Body of pancreas (tissue), 4 donors: ENCODE measurements around the gene RBM23. TPM values are rescaled to one million over a fixed set of nuclear protein-coding genes. Genes with fewer than 3 reads are reported as not detected.
"Not testable (repeated sequence)": the region's sequence is repeated elsewhere in the genome, so short reads cannot be mapped to it uniquely, and the experiment has no call there.

Experiments
- ATAC-seq: fragments of 150-250 bp; one replicate; pipeline ENCODE4 v1.9.1; 2016
- DNase-seq, 4 donors: peaks; one replicate each; pipeline ENCODE4 v3.0.0-alpha.2; 2019
- H3K27ac ChIP-seq, 4 donors: fragments of 200-600 bp; sonication (generic); 1 replicate in 3 of 4; 2 replicates in 1 of 4; pipeline versions ENCODE4 v1.5.1 to v1.6.1; 2016 to 2019; ENCODE audit warnings: mild to moderate bottlenecking in 1 of 4, mixed read lengths in 1 of 4, moderate library complexity in 1 of 4
- H3K27me3 ChIP-seq, 2 donors: fragments of 200-600 bp; sonication (generic); one replicate each; pipeline ENCODE4 v1.6.0; 2016; ENCODE audit warnings: mild to moderate bottlenecking in 1 of 2
- H3K36me3 ChIP-seq, 2 donors: fragments of 200-600 bp; sonication (generic); replicated peaks in 1 of 2; 2 replicates each; pipeline ENCODE4 v1.5.1; 2016; ENCODE audit warnings: low read depth in 2 of 2; ENCODE audit not compliant: insufficient read depth in 1 of 2
- H3K4me1 ChIP-seq: fragments of 200-600 bp; sonication (generic); one replicate; pipeline ENCODE4 v1.6.0; 2016
- H3K4me3 ChIP-seq, 2 donors: fragments of 200-600 bp; sonication (generic); 1 replicate in 1 of 2; 2 replicates in 1 of 2; pipeline ENCODE4 v1.5.1; 2016 to 2019
- H3K9me3 ChIP-seq, 3 donors: fragments of 200-600 bp; sonication (generic); 1 replicate in 2 of 3; 2 replicates in 1 of 3; pipeline ENCODE4 v1.5.1; 2016
- POLR2A ChIP-seq, 3 donors: fragments of 450-650 bp; IDR thresholded peaks; one replicate each; pipeline ENCODE4 v1.6.1; 2016; ENCODE audit warnings: antibody characterized with exemption in 3 of 3, mild to moderate bottlenecking in 2 of 3
- WGBS, 2 donors: methylation state at CpG; one replicate each; pipeline ENCODE4 v1.1.5; 2017; 5-methylcytosine and 5-hydroxymethylcytosine counted together
- intact Hi-C: fragments of 100-400 bp; cut with DNase I; formaldehyde crosslinking; loops from one replicate; pipeline ENCODE4 v1.15.1; 2023
- total RNA-seq, 2 donors: library from RNA; depleted of rRNA; stranded (reverse); fragments of >200 nt; gene quantifications; one replicate each; pipeline ENCODE4 v1.1.0, GENCODE V29; 2016
- TF ChIP-seq, protein P1 (sequence below), 7 experiments: fragments of 450-650 bp in 4 of 7; fragments of 200-600 bp in 3 of 7; sonication (generic) in 3 of 7; IDR thresholded peaks; one replicate each; pipeline ENCODE4 v1.5.1; 2016 to 2019; ENCODE audit warnings: antibody characterized with exemption in 7 of 7

RBM23 gene
- total RNA-seq: 100 to 1,000 TPM in 1 of 2 donors, 10 to 100 TPM in 1; 39.4 to 219 TPM

GRCh38 chr14:22918804-22919600 is at the start of gene RBM23:
Gene RBM23, minus strand, starts transcription at chr14:22919149.
- ATAC-seq: peak; percentile 98
- H3K27ac ChIP-seq: peak within 1 kb of the TSS; percentile 95 to 99 (median 97)

GRCh38 chr14:22966783-22967269 is 47.9 kb upstream of the RBM23 start:
- H3K27ac ChIP-seq: no peak overlapping the region
- no peak for TF ChIP-seq POLR2A (IDR thresholded peaks at IDR 0.05)
- TF ChIP-seq, protein P1, sequence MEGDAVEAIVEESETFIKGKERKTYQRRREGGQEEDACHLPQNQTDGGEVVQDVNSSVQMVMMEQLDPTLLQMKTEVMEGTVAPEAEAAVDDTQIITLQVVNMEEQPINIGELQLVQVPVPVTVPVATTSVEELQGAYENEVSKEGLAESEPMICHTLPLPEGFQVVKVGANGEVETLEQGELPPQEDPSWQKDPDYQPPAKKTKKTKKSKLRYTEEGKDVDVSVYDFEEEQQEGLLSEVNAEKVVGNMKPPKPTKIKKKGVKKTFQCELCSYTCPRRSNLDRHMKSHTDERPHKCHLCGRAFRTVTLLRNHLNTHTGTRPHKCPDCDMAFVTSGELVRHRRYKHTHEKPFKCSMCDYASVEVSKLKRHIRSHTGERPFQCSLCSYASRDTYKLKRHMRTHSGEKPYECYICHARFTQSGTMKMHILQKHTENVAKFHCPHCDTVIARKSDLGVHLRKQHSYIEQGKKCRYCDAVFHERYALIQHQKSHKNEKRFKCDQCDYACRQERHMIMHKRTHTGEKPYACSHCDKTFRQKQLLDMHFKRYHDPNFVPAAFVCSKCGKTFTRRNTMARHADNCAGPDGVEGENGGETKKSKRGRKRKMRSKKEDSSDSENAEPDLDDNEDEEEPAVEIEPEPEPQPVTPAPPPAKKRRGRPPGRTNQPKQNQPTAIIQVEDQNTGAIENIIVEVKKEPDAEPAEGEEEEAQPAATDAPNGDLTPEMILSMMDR (IDR thresholded peaks at IDR 0.05): no peak
- DNase-seq (no peak), ATAC-seq (no peak)
- no peaks in the 10 kb centered on the region for H3K36me3 ChIP-seq
- no peak overlapping the region for H3K4me3 ChIP-seq
- no peaks in the 10 kb centered on the region for H3K27me3 ChIP-seq
- no peaks in the 10 kb centered on the region for H3K9me3 ChIP-seq
- no peaks in the 10 kb centered on the region for H3K4me1 ChIP-seq
- 45 to 49% methylated on average over 4 of the region's 4 CpGs for WGBS, 2 donors
- intact Hi-C loops: no loop called here

More at GRCh38 chr14:22918804-22919600, at the start of gene RBM23:
- TF ChIP-seq POLR2A (IDR thresholded peaks at IDR 0.05): peak; percentile 58 to 95 (median 94)
- TF ChIP-seq, protein P1 (IDR thresholded peaks at IDR 0.05): peak in 2 of 7 experiments; percentile 19 to 21
- peak within 1 kb of the TSS; percentile 26 to 47 for H3K4me3 ChIP-seq
- peaks cover 21% of the 10 kb centered on the region for H3K4me1 ChIP-seq
- intact Hi-C loops: no loop called here
- no peaks in the 10 kb centered on the region for H3K9me3 ChIP-seq
- 0 to 1% methylated on average over 45 to 46 of the region's 46 CpGs for WGBS, 2 donors
- DNase-seq: peak; percentile 100
- H3K27me3 ChIP-seq: no peaks in the 10 kb centered on the region
- peaks cover 0 to 22% of the 10 kb centered on the region in 2 donors for H3K36me3 ChIP-seq

GRCh38 chr14:22965916-22966782 is 47.2 kb upstream of the RBM23 start:
- H3K4me1 ChIP-seq, H3K36me3 ChIP-seq, H3K9me3 ChIP-seq, DNase-seq, H3K27ac ChIP-seq, H3K4me3 ChIP-seq, H3K27me3 ChIP-seq, intact Hi-C loops, ATAC-seq: not testable (repeated sequence)
- WGBS, 2 donors: 57 to 62% methylated on average over 15 of the region's 15 CpGs

DNA sequence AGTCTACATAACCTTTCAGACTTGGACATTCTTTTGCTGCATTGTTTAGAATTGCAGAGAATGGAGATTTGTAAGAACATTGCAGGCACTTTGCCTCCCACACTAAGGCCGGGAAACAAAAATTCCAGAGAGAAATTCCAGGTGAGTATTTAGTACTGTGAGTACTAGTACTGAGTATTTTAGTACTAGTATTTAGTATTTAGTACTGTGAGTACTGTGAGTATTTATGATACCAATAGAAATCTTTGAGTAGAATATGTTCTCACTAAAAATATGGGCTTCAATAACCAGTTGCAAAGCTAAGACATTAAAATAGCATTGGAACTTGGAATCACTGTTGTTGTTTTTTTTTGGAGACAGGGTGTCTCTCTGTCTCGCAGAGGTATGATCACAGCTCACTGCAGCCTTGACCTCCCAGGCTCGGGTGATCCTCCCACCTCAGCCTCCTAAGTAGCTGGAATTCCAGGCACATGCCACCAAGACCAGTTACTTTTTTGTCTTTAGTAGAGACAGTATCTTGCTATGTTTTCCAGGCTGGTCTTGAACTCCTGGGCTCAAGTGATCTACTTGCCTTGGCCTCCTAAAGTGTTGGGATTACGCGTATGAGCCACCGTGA is 43.2 kb upstream of the RBM23 start:
- DNase-seq (no peak), ATAC-seq (no peak)
- intact Hi-C loops: no loop called here
- Histone ChIP-seq H3K9me3 (no peaks in the 10 kb centered on the region), H3K4me1 (peaks cover 5% of the 10 kb centered on the region), H3K4me3 (no peak overlapping the region), H3K27me3 (no peaks in the 10 kb centered on the region), H3K27ac (no peak overlapping the region), H3K36me3 (no peaks in the 10 kb centered on the region)
- TF ChIP-seq, protein P1 (IDR thresholded peaks at IDR 0.05): no peak
- no peak for TF ChIP-seq POLR2A (IDR thresholded peaks at IDR 0.05)
- WGBS, 2 donors: 85 to 91% methylated on average over 6 of the region's 6 CpGs
